A673 (cell line): ENCODE data around the gene CHKA.

Experiments
- EZH2 ChIP-seq: fragments of 200-600 bp; sonication (generic); IDR thresholded peaks from 2 replicates; pipeline ENCODE4 v1.6.1; 2017; ENCODE audit warnings: borderline replicate concordance, low read depth, mild to moderate bottlenecking, mixed read lengths, antibody characterized with exemption, low read length; ENCODE audit not compliant: poor library complexity, severe bottlenecking
- TF ChIP-seq, protein P1 (sequence below): fragments of 300-800, 200-600 bp; sonication (generic); conservative IDR thresholded peaks from 2 replicates; pipeline ENCODE4 v1.5.1; 2017; ENCODE audit warnings: low read depth, mild to moderate bottlenecking, antibody characterized with exemption, low read length, moderate library complexity, mixed read lengths

DNA sequence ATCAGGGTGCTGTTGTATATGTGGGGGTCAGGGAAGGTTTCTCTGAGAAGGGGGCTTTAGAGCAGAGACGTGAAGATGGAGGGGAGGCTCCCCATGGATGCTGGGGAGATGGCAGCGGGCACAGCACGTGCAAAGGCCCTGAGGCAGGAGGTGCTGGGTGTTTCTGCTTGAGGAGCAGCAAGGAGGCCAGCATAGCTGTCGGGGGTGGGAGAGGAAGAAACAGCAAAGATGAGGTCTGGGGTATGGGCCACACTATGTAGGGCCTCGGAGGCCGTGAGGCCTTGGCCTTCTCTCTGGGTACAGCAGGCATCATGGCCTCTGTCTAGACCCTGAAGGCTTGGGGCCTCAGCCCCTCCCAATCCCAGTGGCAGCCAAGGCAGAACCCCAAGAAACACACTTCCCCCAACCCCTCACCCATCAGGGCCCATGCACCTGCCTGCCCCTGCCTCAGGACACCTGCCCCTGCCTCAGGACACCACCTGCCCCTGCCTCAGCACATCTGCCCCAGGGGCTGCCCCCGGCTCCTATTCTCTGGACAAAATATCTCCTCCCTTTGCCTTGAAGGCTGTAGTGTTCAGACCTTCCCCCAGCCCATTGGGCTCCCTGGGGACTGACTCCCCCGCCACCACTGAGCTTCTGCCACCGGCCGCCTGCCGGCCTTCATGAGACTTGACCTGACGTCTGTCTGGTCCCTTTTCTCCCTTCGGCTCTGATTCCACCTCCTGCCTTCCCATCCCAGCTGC lies 104.9 kb downstream of the CHKA start:
- TF ChIP-seq, protein P1, sequence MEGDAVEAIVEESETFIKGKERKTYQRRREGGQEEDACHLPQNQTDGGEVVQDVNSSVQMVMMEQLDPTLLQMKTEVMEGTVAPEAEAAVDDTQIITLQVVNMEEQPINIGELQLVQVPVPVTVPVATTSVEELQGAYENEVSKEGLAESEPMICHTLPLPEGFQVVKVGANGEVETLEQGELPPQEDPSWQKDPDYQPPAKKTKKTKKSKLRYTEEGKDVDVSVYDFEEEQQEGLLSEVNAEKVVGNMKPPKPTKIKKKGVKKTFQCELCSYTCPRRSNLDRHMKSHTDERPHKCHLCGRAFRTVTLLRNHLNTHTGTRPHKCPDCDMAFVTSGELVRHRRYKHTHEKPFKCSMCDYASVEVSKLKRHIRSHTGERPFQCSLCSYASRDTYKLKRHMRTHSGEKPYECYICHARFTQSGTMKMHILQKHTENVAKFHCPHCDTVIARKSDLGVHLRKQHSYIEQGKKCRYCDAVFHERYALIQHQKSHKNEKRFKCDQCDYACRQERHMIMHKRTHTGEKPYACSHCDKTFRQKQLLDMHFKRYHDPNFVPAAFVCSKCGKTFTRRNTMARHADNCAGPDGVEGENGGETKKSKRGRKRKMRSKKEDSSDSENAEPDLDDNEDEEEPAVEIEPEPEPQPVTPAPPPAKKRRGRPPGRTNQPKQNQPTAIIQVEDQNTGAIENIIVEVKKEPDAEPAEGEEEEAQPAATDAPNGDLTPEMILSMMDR = no peak
- no peak for TF ChIP-seq EZH2
